GM10847 (cell line): ENCODE results near the gene PLEKHG2.

ENCODE experiments used
- POLR2A ChIP-seq: IDR thresholded peaks from 2 replicates; pipeline ENCODE4 v1.6.1; 2011; ENCODE audit not compliant: insufficient read length; ENCODE audit errors: extremely low read depth

Gene PLEKHG2

GRCh38 chr19:39472746-39473442, 60.4 kb downstream of the PLEKHG2 start:
- TF ChIP-seq POLR2A: no peak

GRCh38 chr19:39473443-39473960, 61.0 kb downstream of the PLEKHG2 start:
- no peak for TF ChIP-seq POLR2A

DNA sequence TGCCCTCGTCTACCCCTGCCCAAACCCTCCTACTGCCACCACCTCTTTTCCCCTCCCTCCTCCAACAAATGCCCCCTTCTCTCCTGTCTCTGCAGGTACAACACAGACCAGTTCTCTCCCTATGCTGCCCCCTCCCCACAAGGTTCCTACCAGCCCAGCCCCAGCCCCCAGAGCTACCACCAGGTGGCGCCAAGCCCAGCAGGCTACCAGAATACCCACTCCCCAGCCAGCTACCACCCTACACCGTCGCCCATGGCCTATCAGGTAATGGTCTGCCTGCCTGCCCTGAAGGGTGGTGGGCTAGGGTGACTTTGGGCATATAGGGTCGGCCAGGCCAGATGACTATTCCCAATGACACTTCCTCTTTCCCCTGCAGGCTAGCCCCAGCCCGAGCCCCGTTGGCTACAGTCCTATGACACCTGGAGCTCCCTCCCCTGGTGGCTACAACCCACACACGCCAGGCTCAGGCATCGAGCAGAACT, 61.7 kb downstream of the PLEKHG2 start:
- no peak for TF ChIP-seq POLR2A

GRCh38 chr19:39475748-39476147, 63.3 kb downstream of the PLEKHG2 start:
- no peak for TF ChIP-seq POLR2A
